Large intestine (tissue), 1 donor: Measurements from ENCODE around the gene SLFN11. TPM values are rescaled to one million over a fixed set of nuclear protein-coding genes. Genes with fewer than 3 reads are reported as not detected.

Experiments
- polyA plus RNA-seq: library from polyadenylated mRNA; unstranded; fragments of 120-200 nt; gene quantifications from one replicate; pipeline ENCODE4 v1.2.1, GENCODE V29; 2013

The SLFN11 gene
- polyA plus RNA-seq, 1 donor, result 4.1 TPM

Other genes starting within 250 kb of the SLFN11 start
- gene NLE1, start 231.3 kb downstream of the SLFN11 start, polyA plus RNA-seq, result 14.1 TPM
- 0.28 TPM for gene UNC45B, start 225.8 kb downstream of the SLFN11 start, polyA plus RNA-seq
- not detected for gene SLC35G3, start 179.2 kb downstream of the SLFN11 start, polyA plus RNA-seq
- gene SLFN5, start 130.5 kb downstream of the SLFN11 start, polyA plus RNA-seq, result 4.7 TPM
- gene SLFN12, start 58.9 kb upstream of the SLFN11 start, polyA plus RNA-seq, result 6.4 TPM
- 7.4 TPM for gene SLFN13, start 75.1 kb upstream of the SLFN11 start, polyA plus RNA-seq
- gene SLFN12L, start 164.1 kb upstream of the SLFN11 start, polyA plus RNA-seq, result 1.4 TPM
- gene SLFN14, start 187.2 kb upstream of the SLFN11 start, polyA plus RNA-seq, result 0.21 TPM
- gene PEX12, start 204.9 kb upstream of the SLFN11 start, polyA plus RNA-seq, result 8.1 TPM
- 89.5 TPM for gene AP2B1, start 213.7 kb upstream of the SLFN11 start, polyA plus RNA-seq